Suprapubic skin (tissue), 4 donors: ENCODE results near the gene LPCAT1.

Experiments used
- CTCF ChIP-seq, 2 donors: fragments of 200-600 bp in 1 of 2; fragments of 450-650 bp in 1 of 2; sonication (generic) in 1 of 2; IDR thresholded peaks; one replicate each; pipeline ENCODE4 v1.5.1; 2016 to 2019; ENCODE audit warnings: antibody characterized with exemption in 2 of 2, mild to moderate bottlenecking in 1 of 2, moderate library complexity in 1 of 2
- POLR2A ChIP-seq, 2 donors: fragments of 450-650 bp; IDR thresholded peaks; one replicate each; pipeline ENCODE4 v1.6.1; 2017; ENCODE audit warnings: antibody characterized with exemption in 2 of 2, mild to moderate bottlenecking in 2 of 2, moderate library complexity in 2 of 2
- POLR2AphosphoS5 ChIP-seq, 3 donors: sonication (generic); formaldehyde crosslinking; IDR thresholded peaks; one replicate each; pipeline ENCODE4 v1.6.1; 2017; ENCODE audit warnings: antibody characterized with exemption in 3 of 3

- TF ChIP-seq POLR2A (IDR thresholded peaks at IDR 0.05), result no peak
- TF ChIP-seq CTCF (IDR thresholded peaks at IDR 0.05), result no peak
- no peak for TF ChIP-seq POLR2AphosphoS5 (IDR thresholded peaks at IDR 0.05)
Measured at GRCh38 chr5:1515921-1516571, 7.7 kb downstream of the LPCAT1 start.
